GM18519 (cell line): ENCODE results near the gene ABCC10.
"Not testable (repeated sequence)": the region's sequence is repeated elsewhere in the genome, so short reads cannot be mapped to it uniquely, and the experiment has no call there.

Experiments used
- ATAC-seq: cut with Tn5 transposase; IDR thresholded peaks from one replicate; pipeline ENCODE4 v1.9.1; 2021; ENCODE audit warnings: mild to moderate bottlenecking, moderate library complexity; ENCODE audit not compliant: unreplicated experiment, low FRiP score

ABCC10 gene

GRCh38 chr6:43494766-43495165 is 67.4 kb downstream of the ABCC10 start:
- ATAC-seq: no peak

GRCh38 chr6:43495409-43495941 is 68.1 kb downstream of the ABCC10 start:
- no peak for ATAC-seq

- ATAC-seq: no peak
Observed at GRCh38 chr6:43496370-43497128, 69.2 kb downstream of the ABCC10 start.

- ATAC-seq: no peak
Observed at GRCh38 chr6:43497129-43497396, 69.7 kb downstream of the ABCC10 start.

GRCh38 chr6:43497689-43498088 is 70.3 kb downstream of the ABCC10 start:
- ATAC-seq: no peak

- not testable (repeated sequence) for ATAC-seq
Observed at GRCh38 chr6:43498291-43498690, 71.0 kb downstream of the ABCC10 start.

GRCh38 chr6:43499028-43499815 is 71.9 kb downstream of the ABCC10 start:
- no peak for ATAC-seq
